ENCODE measurements around the gene PRRT2.

PRRT2 gene

GRCh38 chr16:29863669-29863984, 51.6 kb downstream of the PRRT2 start:
- DNase-seq, result no peak

- no peak for DNase-seq
Observed at GRCh38 chr16:29864205-29864604, 52.2 kb downstream of the PRRT2 start.
